Caco-2 (cell line): ENCODE data around the gene CRNKL1. TPM values are rescaled to one million over a fixed set of nuclear protein-coding genes. Genes with fewer than 3 reads are reported as not detected.

Source experiments
- BruUV-seq: library from RNA; stranded (reverse); fragments of 400-500 nt; replicated peaks from 2 replicates; lab custom pipeline; 2021; lab: Mats Ljungman, UMichigan
- CTCF ChIA-PET: fragments of 300-600 bp; sonication (Branson Sonifier 250); formaldehyde crosslinking; loops from one replicate; lab custom pipeline; 2022; ENCODE audit warnings: antibody characterized with exemption; lab: Charles Lee
- POLR2A ChIA-PET: fragments of 300-600 bp; sonication (Branson Sonifier 250); formaldehyde crosslinking; loops from one replicate; lab custom pipeline; 2022; ENCODE audit warnings: antibody characterized with exemption; lab: Charles Lee
- DNase-seq, 2 experiments: peaks; one replicate each; pipeline versions ENCODE4 v3.0.0 to v3.0.0-alpha.2; 2020 to 2022
- H3K27me3 ChIP-seq: replicated peaks from 2 replicates; pipeline ENCODE4 v1.6.0; 2011; ENCODE audit warnings: low read length; ENCODE audit not compliant: control insufficient read depth, insufficient read depth
- H3K36me3 ChIP-seq: 2 replicates; pipeline ENCODE4 v1.5.1; 2011; ENCODE audit warnings: low read length; ENCODE audit not compliant: control insufficient read depth, insufficient read depth
- H3K4me1 ChIP-seq: fragments of 250-450 bp; sonication (Bioruptor Pico); 2 replicates; pipeline ENCODE4 v1.5.1; 2020; ENCODE audit warnings: mild to moderate bottlenecking
- H3K4me3 ChIP-seq: 2 replicates; pipeline ENCODE4 v1.5.1; 2011; ENCODE audit warnings: low read depth, mild to moderate bottlenecking, control low read depth, low read length
- H3K9me3 ChIP-seq: fragments of 250-450 bp; sonication (Bioruptor Pico); 2 replicates; pipeline ENCODE4 v1.5.1; 2020; ENCODE audit warnings: mild to moderate bottlenecking, moderate library complexity
- H3K27ac Mint-ChIP-seq: one replicate; pipeline ENCODE4 v1.8.0; 2022; ENCODE audit warnings: mixed read lengths; ENCODE audit not compliant: unreplicated experiment
- H3K27me3 Mint-ChIP-seq: one replicate; pipeline ENCODE4 v1.8.0; 2022; ENCODE audit warnings: mixed read lengths; ENCODE audit not compliant: insufficient read depth, unreplicated experiment
- H3K36me3 Mint-ChIP-seq: one replicate; pipeline ENCODE4 v1.8.0; 2022; ENCODE audit warnings: mild to moderate bottlenecking, mixed read lengths; ENCODE audit not compliant: insufficient read depth, unreplicated experiment
- H3K4me1 Mint-ChIP-seq: one replicate; pipeline ENCODE4 v1.8.0; 2022; ENCODE audit warnings: low read depth, mixed read lengths; ENCODE audit not compliant: unreplicated experiment
- H3K4me3 Mint-ChIP-seq: one replicate; pipeline ENCODE4 v1.8.0; 2022; ENCODE audit warnings: mild to moderate bottlenecking, moderate library complexity, mixed read lengths; ENCODE audit not compliant: unreplicated experiment
- H3K9me3 Mint-ChIP-seq: one replicate; pipeline ENCODE4 v1.8.0; 2022; ENCODE audit warnings: mixed read lengths; ENCODE audit not compliant: unreplicated experiment
- CTCF ChIP-seq, 2 experiments: fragments of 200-600 bp in 1 of 2; IDR thresholded peaks; 1 replicate in 1 of 2; 2 replicates in 1 of 2; pipeline versions ENCODE4 v1.5.1 to v1.8.0; 2011 to 2022; ENCODE audit warnings: antibody characterized with exemption in 1 of 2, control low read depth in 1 of 2, inconsistent platforms in 1 of 2, low read depth in 1 of 2, low read length in 1 of 2, mild to moderate bottlenecking in 1 of 2, moderate library complexity in 1 of 2; ENCODE audit not compliant: insufficient read depth in 1 of 2, severe bottlenecking in 1 of 2, unreplicated experiment in 1 of 2
- intact Hi-C: fragments of 100-400 bp; cut with micrococcal nuclease; formaldehyde crosslinking; loops from one replicate; pipeline ENCODE4 v1.10.0; 2022; ENCODE audit not compliant: unreplicated experiment
- total RNA-seq: library from RNA; stranded (reverse); gene quantifications from 2 replicates; pipeline ENCODE4 v1.2.3, GENCODE V29; 2022

The CRNKL1 gene
- total RNA-seq, 1 experiment from 2014 or later = 27.0 TPM

GRCh38 chr20:19993958-19994669 lies 58.2 kb downstream of the CRNKL1 start:
- DNase-seq = no peak
- no TSS peak for BruUV-seq
- Histone ChIP-seq H3K4me3 (no peak overlapping the region), H3K27me3 (no peaks in the 10 kb centered on the region), H3K4me1 (peaks cover 45% of the 10 kb centered on the region), H3K36me3 (peaks cover 8% of the 10 kb centered on the region), H3K9me3 (no peaks in the 10 kb centered on the region)
- Mint-ChIP-seq H3K4me1 (peaks cover 40% of the 10 kb centered on the region), H3K27ac (peak overlapping the region; percentile 81), H3K27me3 (no peaks in the 10 kb centered on the region), H3K36me3 (peaks cover 52% of the 10 kb centered on the region), H3K9me3 (no peaks in the 10 kb centered on the region), H3K4me3 (peak overlapping the region; percentile 44)
- no peak for TF ChIP-seq CTCF (IDR thresholded peaks at IDR 0.05; ENCODE audit: insufficient read depth in 1 of 2, low read depth in 1 of 2, low read length in 1 of 2, severe bottlenecking in 1 of 2, unreplicated experiment in 1 of 2)
- ChIA-PET CTCF (interaction anchor here (0.6 to 1.5 kb wide), 3 partner anchors 17 to 209 kb away, joined by 3 to 4 read pairs (median 3); no protein-coding TSS in a partner anchor), POLR2A (interaction anchor here (0.5 kb wide), 1 partner anchor 19 kb away, joined by 3 read pairs; no protein-coding TSS in a partner anchor)
- intact Hi-C loops = loop anchor here (1.0 to 2.0 kb wide), 3 partner anchors 18 to 305 kb away; no protein-coding TSS in a partner anchor

- peaks cover 45% of the 10 kb centered on the region for H3K4me1 ChIP-seq
- POLR2A ChIA-PET = interaction anchor here (1.1 kb wide), 1 partner anchor 17 kb away, joined by 16 read pairs; no protein-coding TSS in a partner anchor
- peak; percentile 79 to 90 for DNase-seq
- H3K36me3 ChIP-seq = peaks cover 5% of the 10 kb centered on the region; the same call in 1 of the 2 replicates
- Mint-ChIP-seq H3K4me1 (peaks cover 47% of the 10 kb centered on the region), H3K36me3 (peaks cover 44% of the 10 kb centered on the region), H3K9me3 (no peaks in the 10 kb centered on the region), H3K4me3 (peak overlapping the region; percentile 44), H3K27ac (peak overlapping the region; percentile 81), H3K27me3 (no peaks in the 10 kb centered on the region)
- BruUV-seq = TSS peak; percentile 66
- TF ChIP-seq CTCF (IDR thresholded peaks at IDR 0.05; ENCODE audit: insufficient read depth in 1 of 2, low read depth in 1 of 2, low read length in 1 of 2, severe bottlenecking in 1 of 2, unreplicated experiment in 1 of 2) = no peak
- no peak overlapping the region for H3K4me3 ChIP-seq
- H3K27me3 ChIP-seq = no peaks in the 10 kb centered on the region
- intact Hi-C loops = loop anchor here (1.0 kb wide), 2 partner anchors 17 to 23 kb away; no protein-coding TSS in a partner anchor
- CTCF ChIA-PET = interaction anchor here (0.7 to 3.0 kb wide), 9 partner anchors 14 to 235 kb away, joined by 3 to 13 read pairs (median 3); partner anchors contain the start of genes NAA20 and RIN2
- no peaks in the 10 kb centered on the region for H3K9me3 ChIP-seq
Observed at GRCh38 chr20:19992996-19993908, 59.0 kb downstream of the CRNKL1 start.

GRCh38 chr20:19991854-19992253 lies 60.4 kb downstream of the CRNKL1 start:
- intact Hi-C loops = no loop called here
- Histone ChIP-seq H3K4me3 (no peak overlapping the region), H3K9me3 (no peaks in the 10 kb centered on the region), H3K4me1 (peaks cover 45% of the 10 kb centered on the region), H3K27me3 (no peaks in the 10 kb centered on the region), H3K36me3 (peaks cover 5% of the 10 kb centered on the region; the same call in 1 of the 2 replicates)
- Mint-ChIP-seq H3K36me3 (peaks cover 40% of the 10 kb centered on the region), H3K4me3 (no peak overlapping the region), H3K27me3 (no peaks in the 10 kb centered on the region), H3K9me3 (no peaks in the 10 kb centered on the region), H3K27ac (peak overlapping the region; percentile 70), H3K4me1 (peaks cover 49% of the 10 kb centered on the region)
- ChIA-PET POLR2A (no interaction called here), CTCF (interaction anchor here (1.1 to 3.0 kb wide), 3 partner anchors 15 to 57 kb away, joined by 3 to 13 read pairs (median 3); partner anchors contain the start of gene NAA20)
- DNase-seq = no peak
- no TSS peak for BruUV-seq
- no peak for TF ChIP-seq CTCF (IDR thresholded peaks at IDR 0.05; ENCODE audit: insufficient read depth in 1 of 2, low read depth in 1 of 2, low read length in 1 of 2, severe bottlenecking in 1 of 2, unreplicated experiment in 1 of 2)
